Mammary epithelial cell (primary cell): ENCODE data around the gene ATXN1.

Source experiments
- CTCF ChIP-seq, 2 donors: IDR thresholded peaks in 1 of 2; conservative IDR thresholded peaks in 1 of 2; 2 replicates each; pipeline ENCODE4 v1.5.1; 2011 to 2012; ENCODE audit warnings: inconsistent platforms in 2 of 2, low read length in 2 of 2, mild to moderate bottlenecking in 2 of 2, control low read depth in 1 of 2, low read depth in 1 of 2; ENCODE audit not compliant: insufficient read depth in 1 of 2; ENCODE audit errors: extremely low read depth in 1 of 2
- EZH2 ChIP-seq: IDR thresholded peaks from 2 replicates; pipeline ENCODE4 v1.6.1; 2012; ENCODE audit warnings: low read length, inconsistent platforms, borderline replicate concordance

- TF ChIP-seq CTCF (conservative IDR thresholded peaks at IDR 0.05 in 1 of 2, IDR thresholded peaks at IDR 0.05 in 1 of 2; ENCODE audit: extremely low read depth in 1 of 2, insufficient read depth in 1 of 2, low read depth in 1 of 2, low read length in 2 of 2) (no peak), EZH2 (no peak)
Observed at GRCh38 chr6:16291739-16292138, 469.5 kb downstream of the ATXN1 start.
